Measurements from ENCODE around the gene PRR30.

The PRR30 gene

DNA sequence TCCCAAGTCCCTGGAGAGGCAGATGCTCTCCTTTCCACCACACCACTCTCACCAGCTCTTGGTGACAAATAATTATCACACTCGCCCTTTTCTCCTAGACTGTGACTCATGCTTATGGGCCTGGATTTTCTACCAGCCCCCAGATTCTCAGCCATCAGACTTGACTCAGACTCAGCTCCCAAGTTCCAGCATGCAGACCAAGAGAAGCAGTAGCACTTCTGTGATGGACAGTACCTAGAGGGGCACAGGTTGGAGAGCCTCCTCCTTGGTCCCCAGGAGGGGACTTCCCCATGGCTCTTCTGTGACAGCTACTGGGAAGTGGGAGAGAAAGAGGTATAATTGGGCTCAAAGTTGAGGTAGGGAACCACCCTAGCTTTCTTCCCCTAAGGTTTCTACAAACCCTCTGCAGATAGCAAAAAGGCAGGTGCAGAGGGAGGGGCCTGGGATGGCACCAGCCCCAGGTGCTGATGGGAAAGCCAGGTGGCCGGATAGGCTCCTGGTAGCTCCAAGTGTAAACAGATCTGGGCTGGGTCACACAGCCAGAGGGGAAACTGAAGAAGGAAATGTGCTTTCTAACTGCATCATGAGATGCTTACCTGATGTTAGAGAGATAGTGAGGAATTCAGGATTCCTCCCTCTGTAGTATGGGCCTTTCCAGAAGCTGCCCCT is 13.7 kb upstream of the PRR30 start:
- DNase-seq = peak; percentile 40

DNA sequence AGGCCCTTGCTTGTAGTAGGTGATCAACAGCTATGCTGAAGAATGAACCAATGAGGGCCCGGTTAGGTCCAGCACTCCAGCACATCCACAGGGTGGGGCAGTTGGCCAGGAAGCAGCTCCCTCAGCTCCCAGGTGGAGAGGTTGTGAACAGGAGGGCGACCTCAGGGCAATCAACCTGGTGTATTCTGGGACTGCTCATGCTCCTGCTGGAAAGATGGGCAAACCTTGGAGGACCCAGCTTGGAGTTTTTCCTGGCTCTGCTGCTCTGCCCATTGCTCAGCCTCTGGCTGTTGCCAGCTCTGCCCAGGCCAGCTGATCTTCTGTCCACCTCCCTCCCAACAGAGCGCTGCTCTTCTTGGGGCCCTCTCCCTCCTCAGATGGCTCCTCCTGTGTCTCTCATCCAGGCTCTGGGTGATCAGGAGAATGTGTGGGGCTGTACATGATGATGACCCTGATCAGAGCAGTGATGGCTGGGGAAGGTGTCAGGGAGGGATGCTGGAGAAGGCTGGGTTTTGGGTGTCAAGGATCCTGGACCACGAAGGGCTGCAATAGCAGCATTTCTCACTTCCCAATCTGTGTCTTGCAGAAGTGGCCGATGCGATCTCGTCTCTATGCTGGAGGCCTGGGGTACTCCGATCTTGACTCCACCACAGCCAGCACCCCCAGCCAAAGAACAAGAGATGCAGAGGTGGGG is 13.0 kb upstream of the PRR30 start:
- DNase-seq = no peak

DNA sequence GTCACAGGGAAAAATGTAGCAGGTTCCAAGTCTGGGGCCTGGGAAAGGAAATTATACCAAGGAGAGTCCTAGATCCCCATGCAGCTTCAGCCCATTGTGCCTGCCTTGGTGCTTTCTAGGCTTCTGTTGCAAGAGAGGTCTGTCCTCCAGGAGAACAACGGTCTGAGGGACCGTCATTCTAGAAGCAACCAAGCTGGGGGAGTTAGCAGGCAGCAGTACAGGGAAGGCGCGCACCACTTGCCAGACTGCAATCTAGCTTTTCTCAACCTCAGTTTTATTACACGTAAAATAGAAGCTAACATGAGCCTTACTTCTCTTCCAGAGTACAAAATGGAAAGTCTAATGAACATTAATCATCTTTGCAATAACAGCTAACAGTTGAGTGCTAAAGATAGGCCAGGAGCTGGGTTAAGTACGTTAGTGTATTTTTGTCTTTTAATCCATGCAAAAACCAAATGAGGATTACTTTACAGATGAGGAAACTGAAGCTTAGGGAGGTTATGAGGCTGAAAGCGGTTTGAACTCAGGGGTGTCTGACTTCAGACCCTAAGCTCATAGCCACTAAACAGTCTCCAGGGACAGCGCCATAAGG is 11.5 kb upstream of the PRR30 start:
- no peak for DNase-seq

DNA sequence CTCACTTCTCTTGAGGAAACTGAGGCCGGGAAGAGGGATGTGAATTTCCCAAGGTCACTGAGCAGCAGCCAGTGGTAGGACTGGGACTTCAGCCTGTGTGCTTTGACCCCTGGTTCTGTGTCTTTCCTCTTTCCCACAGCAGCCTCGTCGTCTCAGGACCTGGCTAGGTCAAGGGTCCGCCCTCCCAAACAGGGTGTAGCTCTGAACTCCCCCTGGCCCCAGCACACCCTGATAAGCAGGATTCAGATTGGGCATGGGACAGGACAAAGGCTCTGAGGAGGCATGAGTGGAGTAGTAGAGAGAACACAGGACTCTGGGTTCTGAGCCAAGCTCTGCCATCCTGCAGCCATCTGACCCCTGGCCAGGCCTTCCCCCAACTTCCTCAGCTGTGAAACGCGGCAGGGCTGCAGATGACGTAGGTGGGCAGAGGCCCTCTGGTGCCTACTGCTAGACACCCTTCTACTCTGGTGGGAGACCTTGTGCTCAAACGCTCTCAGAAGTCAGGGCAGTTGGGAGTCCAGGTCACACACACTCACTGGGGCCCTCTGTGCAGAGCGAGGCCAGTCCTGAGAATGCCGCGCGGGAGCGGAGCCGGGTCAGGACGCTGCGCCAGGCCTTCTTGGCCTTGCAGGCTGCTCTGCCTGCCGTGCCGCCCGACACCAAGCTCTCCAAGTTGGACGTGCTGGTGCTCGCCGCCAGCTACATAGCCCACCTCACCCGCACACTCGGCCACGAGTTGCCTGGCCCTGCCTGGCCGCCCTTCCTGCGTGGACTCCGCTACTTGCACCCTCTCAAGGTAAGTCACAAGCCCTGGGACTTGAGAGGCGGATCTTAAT is 10.6 kb upstream of the PRR30 start:
- DNase-seq = no peak

DNA sequence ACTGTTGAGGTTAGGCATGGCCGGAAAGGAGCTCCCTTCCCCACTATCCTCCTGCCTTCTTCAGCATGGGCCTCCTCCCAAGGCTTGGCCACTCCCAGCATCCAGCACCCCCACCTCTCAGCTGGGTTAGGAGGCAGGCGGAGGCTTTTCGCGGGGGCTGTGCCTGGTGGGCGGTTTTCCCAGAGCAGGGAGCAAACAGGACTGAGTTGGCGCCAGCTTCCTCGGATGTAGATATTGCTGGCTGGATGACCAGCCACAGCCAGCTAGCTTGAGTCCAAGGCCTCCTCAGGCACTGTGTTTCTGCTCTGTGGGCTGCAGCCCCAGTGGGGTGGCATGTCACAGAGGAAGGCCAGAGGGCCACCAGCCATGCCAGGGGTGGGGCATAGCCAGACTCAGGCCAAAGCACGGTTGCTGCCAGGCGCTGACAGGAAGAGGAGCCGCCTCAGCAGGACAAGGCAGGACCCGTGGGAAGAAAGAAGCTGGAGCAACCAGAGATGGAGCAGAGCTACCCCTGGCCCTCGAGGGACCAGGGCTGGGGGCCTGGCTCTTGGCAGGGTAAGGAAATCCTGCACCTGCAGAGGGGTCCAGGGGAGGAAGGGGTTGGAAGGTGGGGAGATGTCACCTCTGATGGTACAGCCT is 9.7 kb upstream of the PRR30 start, which contains the start of gene TCF23:
TSS of gene TCF23 (plus strand) at position 204 of the 639 bp plus-strand sequence. CDS start at position 334, 130 bp downstream.
- no peak for DNase-seq

DNA sequence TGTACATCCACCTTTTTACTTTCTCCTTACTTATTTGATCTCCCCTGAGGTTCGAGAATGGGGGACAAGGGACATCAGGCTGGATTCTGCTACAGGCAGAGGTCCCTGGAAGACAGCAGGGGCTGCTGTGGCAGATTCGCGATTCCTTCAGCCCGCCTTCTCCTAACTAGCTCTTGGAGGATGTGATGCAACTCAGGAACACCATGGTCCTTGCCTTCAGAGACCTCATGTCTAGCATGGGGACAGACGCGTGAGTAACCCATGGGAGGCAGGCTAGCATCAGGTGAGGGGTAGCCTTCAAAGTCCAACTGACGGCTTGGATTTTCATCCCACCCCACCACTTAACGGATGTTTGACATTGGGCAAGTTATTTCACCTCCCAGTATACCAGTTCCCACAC is 8.7 kb upstream of the PRR30 start:
- no peak for DNase-seq

DNA sequence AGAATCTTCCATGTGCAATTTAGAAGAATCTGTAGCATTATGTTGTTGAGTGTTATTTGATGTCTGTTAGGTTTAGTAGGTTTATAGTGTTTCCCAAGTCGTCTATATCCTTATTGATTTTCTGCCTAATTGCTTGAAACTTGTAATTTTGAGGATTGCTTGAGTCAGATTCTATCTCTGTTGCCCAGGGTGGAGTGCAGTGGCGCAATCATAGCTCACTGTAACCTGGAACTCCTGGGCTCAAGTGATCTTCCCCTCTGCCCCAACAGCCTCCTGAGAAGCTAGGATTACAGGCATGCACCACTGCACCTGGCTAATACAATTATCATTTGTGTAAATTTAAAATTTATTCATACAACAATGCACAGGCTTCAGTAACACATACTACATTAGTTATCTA is 6.5 kb upstream of the PRR30 start:
- DNase-seq = no peak

DNA sequence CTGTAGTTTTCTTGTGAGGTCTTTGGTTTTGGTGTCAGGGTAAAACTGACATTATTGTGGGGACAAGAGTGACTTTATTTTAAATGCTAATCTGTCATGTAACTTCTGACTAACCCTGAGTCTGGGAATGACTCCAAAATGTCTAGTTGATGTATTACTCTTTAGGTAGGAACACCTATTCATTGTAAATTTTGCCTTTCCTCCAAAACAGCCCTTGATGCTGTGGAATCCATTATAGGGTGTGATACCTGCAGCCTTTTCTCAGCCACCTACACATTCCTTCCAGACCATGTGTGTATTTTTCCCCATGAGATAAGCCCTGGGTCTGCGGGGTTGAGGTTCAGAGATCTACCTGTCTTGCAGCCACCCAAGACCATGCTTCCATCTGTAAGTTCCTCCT is 4.1 kb upstream of the PRR30 start:
- no peak for DNase-seq

DNA sequence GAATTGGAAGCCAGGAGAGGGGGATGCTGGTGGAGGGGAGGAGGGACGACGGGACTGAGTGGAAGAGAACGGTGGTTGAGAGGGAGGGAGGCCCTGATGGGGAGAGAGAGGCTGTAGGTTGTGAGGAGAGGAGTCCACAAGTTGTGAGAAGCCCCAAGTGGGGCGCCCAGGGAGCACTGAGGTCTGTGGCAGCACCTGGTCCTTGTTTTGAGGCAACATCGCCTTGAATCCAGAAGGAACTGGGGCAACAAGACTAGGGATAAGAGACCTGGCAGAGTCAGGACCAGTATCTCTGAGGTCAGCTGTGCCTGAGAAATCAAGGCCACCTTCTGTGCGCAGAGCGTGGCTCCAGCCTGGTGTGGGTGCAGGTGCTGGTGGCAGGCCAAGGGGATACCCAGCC is 1.1 kb downstream of the PRR30 start:
- no peak for DNase-seq

DNA sequence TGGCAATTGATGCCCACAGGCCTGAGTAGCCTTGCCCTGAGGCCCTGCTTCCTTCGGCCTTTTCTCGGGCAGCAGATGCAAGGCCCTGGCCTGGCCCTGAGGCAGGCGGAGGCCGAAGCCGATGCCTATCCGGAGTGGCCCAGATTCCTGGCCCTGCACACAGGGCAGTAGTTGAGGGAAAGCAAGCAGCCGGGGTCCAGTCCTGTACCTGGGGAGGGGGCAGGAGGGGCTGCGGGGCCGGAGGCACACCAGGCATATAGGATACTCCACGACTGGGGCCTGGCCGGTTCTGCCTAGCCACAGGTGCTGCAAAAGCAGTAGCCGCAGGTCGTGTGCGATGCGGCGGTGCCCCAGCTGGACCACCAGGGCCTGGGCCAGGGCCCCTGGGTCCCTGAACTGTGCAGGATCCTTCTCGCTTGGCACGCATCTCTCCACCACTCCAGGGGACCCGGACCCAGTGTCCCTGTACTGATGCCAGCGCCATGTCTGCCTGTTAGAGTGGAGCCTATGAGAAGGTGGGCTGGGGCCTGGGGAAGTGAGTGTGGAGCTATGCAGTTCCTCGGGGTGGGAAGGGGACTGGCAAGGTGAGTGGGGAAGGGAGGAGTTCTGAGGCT is 1.8 kb downstream of the PRR30 start:
- no peak for DNase-seq

DNA sequence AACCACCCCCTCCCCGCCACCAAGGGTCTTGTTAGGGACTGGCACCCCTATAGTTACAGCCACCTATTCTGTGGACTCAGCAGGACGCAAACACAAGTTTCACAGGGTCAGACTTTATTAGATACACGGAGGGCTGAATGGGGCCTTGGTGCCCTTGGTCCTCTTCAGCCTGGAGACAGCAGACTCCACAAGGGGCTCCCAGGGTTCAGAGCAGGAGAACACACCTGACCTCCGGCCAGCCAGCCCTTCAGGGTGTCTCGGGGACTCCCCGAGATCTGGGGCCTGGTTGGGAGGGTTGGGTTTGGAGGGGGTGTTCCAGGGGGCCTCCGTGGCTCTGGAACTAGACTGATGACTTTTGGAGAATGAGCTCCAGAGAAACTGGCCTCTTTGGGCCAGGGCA is 2.5 kb downstream of the PRR30 start:
- DNase-seq = no peak

DNA sequence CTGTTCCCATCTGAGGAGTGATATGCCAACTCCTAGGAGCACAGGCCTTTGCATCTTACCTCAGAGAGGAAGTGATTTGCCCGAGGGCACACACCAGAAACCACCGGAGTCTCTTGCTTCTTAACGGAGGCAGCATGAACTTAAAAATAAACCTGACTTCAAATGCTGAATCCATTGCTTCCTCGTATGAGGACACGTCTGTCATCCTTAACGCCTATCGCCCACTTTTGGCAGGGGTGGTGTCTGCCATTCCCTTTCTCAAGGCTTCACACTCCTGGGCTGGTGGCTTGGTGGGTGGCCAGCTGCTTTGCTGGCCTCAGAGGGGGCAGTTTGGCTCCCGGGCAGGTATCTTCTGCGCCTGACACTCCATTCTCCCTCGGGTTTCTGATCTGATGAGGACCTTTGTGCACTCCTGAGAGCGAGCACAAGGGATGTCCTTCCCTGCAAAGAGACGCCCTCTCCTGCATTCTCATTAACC is 3.7 kb downstream of the PRR30 start:
- DNase-seq = no peak

DNA sequence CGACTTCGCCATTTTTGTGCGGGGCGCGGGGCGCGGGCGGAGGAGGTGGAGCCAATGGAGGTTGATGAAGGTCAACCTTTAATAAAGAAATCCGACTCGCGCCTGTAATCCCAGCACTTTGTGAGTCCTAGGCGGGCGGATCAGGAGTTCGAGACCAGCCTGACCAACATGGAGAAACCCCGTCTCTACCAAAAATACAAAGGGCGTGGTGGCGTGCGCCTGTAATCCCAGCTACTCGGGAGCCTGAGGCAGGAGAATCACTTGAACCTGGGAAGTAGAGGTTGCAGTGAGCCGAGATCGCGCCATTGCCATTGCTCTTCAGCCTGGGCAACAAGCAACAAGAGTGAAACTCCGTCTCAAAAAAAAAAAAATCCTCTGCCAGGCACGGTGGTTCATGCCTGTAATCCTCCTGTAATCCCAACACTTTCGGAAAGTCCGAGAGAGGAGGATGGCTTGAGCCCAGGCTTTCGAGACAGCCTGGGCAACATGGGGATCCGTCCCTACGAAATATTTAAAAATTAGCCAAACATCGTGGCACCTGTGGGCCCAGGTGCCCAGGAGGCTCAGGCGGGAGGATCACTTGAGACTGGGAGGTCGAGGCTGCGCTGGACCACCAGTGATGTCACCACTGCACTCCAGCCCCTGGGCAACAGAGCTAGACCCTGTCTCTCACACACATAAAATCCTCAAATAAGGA is 4.3 kb downstream of the PRR30 start:
- DNase-seq = no peak

DNA sequence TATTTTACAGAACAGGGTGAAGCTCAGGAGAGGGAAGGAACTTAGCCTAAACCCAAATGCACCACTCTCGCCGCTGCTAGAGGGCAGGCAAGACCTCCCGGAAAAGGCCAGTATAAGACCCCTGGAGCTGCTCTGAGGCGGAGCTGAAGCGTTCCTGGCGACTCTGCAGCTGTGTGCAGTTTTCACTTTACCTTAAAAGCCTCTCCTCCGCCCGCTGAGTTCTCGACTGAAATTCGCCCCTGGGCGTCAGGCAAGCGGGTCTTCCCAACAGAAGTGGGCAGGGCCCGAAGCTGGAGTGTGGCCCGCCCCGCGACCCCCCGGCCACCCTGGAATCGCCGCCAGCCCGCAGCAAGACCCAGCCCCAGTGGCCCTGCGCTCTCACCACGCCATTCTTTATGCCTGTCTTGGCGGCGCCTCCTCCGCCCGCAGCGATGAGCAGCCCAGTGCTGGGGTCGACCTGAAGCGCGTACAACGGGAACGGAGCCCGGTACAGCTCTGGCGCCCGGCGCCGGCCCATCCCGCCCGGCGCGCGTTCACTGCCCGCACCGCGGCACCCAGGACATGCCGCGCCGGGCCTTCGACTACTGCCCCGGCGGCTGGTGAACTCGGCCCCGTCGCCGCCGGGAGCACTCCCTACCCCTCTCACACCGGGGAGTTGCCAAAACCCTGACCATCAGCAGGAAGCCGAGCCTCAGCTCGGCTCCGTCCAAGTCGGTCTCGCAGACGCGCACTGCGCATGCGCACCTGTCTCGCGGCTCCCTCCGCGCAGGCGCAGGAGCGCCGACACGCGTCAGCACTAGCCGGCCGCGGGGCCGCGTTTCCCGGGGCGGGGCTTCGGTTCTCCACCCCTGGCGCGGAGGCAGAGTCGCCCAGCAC is 5.1 kb downstream of the PRR30 start, which contains the start of gene PREB:
TSS of gene PREB (minus strand) at position 732 of the 876 bp plus-strand sequence. CDS start at position 517, 215 bp downstream.
- peak; percentile 93 for DNase-seq

DNA sequence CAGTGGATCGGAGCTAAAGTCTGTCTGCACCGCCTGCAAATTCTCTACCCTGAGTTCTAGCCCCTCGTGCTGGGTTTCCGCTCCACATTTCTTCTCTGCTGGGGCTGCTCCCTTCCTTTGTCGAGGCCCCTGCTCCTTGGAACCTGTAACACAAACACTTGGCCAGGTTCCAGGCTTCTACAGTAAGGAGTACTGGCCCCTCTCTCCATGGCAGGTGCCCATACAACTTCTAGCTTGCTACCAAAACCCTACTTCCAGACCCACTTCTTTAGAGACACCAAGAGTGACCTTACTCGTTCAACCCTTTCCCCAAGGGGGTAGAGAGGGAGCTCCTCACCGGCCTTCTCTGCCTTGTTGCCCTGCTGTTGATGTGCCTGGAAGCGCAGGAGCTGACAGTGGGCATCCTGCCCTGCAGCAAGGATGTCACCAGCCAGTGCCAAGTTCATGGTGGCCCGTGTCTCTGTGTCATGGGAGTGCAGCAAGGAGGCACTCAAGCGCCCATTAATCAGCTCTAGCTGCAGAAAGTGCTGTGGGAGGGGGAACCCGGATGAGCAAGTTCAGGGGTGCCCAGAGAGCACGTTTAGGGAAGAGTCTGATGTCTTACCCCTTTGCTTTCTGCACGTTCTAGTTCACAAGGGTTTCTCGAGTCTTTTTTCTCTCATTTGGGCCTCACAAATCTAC is 5.9 kb downstream of the PRR30 start:
- DNase-seq = no peak

DNA sequence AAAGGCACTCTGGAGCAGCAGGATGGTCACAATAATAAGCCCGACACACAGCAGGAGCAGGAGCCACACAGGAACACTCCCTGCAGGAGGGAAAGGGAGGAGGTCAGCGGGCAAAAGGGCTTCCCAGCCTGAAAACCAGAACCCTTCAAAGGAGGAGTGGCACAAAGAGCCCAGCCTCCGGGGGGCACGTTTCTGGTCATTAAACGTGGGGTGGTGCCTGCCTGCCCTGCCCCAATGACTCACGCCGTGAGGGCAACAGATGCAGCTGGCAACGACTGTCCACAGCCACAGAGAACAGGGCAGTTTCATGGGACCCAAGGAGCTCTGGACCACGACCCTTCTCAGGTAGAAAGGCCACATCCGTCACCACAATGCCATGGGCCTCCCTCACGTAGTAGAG is 7.8 kb downstream of the PRR30 start:
- DNase-seq = no peak

DNA sequence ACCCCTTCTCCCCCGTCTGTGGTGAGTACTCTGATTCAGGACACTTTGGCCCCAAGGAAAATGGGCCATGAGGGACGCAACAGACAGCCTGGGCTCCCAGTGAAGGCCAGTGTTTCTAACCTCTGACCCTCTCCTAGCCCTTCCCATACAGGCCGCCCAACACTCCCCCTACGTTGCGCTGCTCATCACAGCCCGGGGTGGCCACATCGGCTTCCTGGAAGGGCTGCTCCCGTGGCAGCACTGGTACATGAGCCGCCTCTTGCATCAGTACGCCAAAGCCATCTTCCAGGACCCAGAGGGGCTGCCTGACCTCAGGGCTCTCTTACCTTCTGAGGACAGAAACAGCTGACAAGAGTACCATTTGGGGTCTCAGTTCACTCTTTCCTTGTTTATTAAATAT is 8.8 kb downstream of the PRR30 start:
- DNase-seq = no peak

DNA sequence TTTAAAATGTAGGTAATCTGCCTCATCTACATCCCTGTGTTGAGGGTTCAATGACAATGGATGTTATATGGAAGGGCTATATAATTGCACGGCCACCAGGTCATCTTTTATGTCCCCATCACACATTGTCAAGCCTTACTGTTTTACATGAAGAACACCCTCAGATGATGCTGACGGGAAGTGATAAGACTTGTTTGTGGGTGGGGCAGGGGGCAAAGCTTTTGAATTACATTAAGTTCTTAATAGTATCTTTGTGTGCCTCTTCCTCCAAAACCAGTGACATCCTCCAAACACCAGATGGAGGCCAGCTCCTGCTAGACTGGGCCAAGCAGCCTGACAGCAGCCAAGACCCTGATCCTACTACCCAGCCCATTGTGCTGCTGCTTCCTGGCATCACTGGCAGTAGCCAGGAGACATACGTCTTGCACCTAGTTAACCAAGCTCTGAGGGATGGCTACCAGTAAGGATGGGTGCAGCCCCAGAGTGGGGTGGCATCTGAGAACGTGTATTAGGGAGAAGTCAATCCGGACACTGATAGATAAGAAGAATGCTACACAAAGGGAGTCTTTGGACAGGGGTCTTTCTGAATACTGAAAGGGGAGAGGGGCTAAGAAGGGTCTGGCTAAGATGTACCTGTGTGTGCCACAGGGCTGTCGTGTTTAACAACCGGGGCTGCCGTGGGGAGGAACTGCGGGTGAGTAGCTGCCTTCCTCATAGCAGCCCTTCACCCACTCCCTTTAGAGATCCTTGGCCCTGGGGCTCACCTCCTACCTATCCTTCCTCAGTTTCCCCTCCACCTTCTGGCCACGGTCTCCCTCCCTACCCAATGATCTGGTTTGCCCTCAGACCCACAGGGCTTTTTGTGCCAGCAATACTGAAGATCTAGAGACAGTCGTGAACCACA is 10.3 kb downstream of the PRR30 start:
- no peak for DNase-seq

Data from NCI-H69 (cell line).